Tibial artery (tissue), 4 donors: ENCODE results near the gene TBL1X.

Source experiments
- DNase-seq, 2 donors: peaks; one replicate each; pipeline ENCODE4 v3.0.0-alpha.2; 2019
- H3K27ac ChIP-seq, 2 donors: fragments of 200-600 bp; sonication (generic) in 1 of 2; 1 replicate in 1 of 2; 2 replicates in 1 of 2; pipeline ENCODE4 v1.5.1; 2018 to 2019; ENCODE audit warnings: mild to moderate bottlenecking in 1 of 2
- H3K27me3 ChIP-seq, 2 donors: fragments of 200-600 bp; sonication (generic) in 1 of 2; one replicate each; pipeline versions ENCODE4 v1.5.1 to v1.6.0; 2016 to 2019
- H3K36me3 ChIP-seq, 3 donors: fragments of 200-600 bp; sonication (generic) in 2 of 3; one replicate each; pipeline ENCODE4 v1.5.1; 2016 to 2019; ENCODE audit warnings: mild to moderate bottlenecking in 2 of 3
- H3K4me1 ChIP-seq, 4 donors: fragments of 200-600 bp; sonication (generic) in 2 of 4; 1 replicate in 3 of 4; 2 replicates in 1 of 4; pipeline ENCODE4 v1.5.1; 2016 to 2019
- H3K4me3 ChIP-seq, 2 donors: fragments of 200-600 bp; sonication (generic) in 1 of 2; 1 replicate in 1 of 2; 2 replicates in 1 of 2; pipeline ENCODE4 v1.5.1; 2018 to 2019; ENCODE audit warnings: mild to moderate bottlenecking in 2 of 2
- H3K9me3 ChIP-seq, 3 donors: fragments of 200-600 bp; sonication (generic) in 1 of 3; one replicate each; pipeline ENCODE4 v1.5.1; 2016 to 2019
- intact Hi-C: fragments of 100-400 bp; cut with DNase I; formaldehyde crosslinking; loops from one replicate; pipeline ENCODE4 v1.15.0; 2023; ENCODE audit warnings: low total_unique reads
- TF ChIP-seq, protein P1 (sequence below), 2 experiments: fragments of 200-600 bp in 1 of 2; fragments of 450-650 bp in 1 of 2; IDR thresholded peaks; one replicate each; pipeline ENCODE4 v1.5.1; 2017 to 2019; ENCODE audit warnings: antibody characterized with exemption in 2 of 2, mild to moderate bottlenecking in 1 of 2, moderate library complexity in 1 of 2

The TBL1X gene

DNA sequence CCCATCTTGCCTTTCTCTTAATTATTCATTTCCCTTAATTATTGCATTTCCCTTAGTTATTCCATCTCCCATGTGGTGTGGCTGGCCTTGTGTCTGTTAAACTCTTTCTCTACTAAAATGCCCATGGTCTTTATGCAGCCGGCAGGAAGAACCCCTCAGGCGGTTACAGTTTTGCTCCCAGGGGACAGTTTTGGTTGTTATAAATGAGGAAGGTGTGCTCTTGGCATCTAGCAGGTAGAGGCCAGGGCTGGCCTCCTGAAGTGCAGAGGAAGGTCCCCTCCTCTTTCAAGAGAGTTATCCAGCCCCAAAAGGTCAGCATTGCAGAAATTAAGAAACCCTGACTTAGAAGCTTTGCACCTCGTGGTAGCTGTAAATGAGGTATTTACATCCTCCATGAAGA lies 18.0 kb downstream of the TBL1X start:
- Histone ChIP-seq H3K9me3 (no peaks in the 10 kb centered on the region), H3K27ac (no peak overlapping the region), H3K4me3 (no peak overlapping the region), H3K36me3 (no peaks in the 10 kb centered on the region), H3K27me3 (no peaks in the 10 kb centered on the region), H3K4me1 (peaks cover 0 to 28% (median 0%) of the 10 kb centered on the region in 4 donors)
- TF ChIP-seq, protein P1, sequence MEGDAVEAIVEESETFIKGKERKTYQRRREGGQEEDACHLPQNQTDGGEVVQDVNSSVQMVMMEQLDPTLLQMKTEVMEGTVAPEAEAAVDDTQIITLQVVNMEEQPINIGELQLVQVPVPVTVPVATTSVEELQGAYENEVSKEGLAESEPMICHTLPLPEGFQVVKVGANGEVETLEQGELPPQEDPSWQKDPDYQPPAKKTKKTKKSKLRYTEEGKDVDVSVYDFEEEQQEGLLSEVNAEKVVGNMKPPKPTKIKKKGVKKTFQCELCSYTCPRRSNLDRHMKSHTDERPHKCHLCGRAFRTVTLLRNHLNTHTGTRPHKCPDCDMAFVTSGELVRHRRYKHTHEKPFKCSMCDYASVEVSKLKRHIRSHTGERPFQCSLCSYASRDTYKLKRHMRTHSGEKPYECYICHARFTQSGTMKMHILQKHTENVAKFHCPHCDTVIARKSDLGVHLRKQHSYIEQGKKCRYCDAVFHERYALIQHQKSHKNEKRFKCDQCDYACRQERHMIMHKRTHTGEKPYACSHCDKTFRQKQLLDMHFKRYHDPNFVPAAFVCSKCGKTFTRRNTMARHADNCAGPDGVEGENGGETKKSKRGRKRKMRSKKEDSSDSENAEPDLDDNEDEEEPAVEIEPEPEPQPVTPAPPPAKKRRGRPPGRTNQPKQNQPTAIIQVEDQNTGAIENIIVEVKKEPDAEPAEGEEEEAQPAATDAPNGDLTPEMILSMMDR (IDR thresholded peaks at IDR 0.05) = no peak
- DNase-seq = no peak
- intact Hi-C loops = no loop called here

DNA sequence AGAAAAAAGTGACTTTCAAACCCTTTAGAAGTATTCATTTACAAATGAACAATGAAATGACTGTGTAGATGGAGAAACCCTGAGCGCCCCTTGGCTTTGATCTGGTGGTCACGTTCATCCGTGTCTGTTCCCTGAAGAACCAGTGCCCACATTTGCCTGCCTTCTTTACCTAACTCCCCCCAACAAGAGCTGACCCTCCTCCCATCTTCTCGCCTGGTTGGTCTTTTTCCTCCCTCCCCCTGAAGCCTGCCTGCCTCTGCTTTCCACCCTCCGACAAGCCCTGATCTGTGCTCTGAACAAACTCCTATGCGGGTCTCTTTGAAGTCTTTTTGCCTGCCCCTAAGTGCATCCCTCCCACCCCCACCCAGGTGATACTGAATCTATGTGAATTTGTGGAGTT lies 18.5 kb downstream of the TBL1X start:
- no peaks in the 10 kb centered on the region for H3K36me3 ChIP-seq
- TF ChIP-seq, protein P1 (IDR thresholded peaks at IDR 0.05) = no peak
- DNase-seq = no peak
- no peak overlapping the region for H3K4me3 ChIP-seq
- no peaks in the 10 kb centered on the region for H3K9me3 ChIP-seq
- no peak overlapping the region for H3K27ac ChIP-seq
- H3K4me1 ChIP-seq = peaks cover 0 to 24% (median 0%) of the 10 kb centered on the region in 4 donors
- no peaks in the 10 kb centered on the region for H3K27me3 ChIP-seq
- intact Hi-C loops = no loop called here

DNA sequence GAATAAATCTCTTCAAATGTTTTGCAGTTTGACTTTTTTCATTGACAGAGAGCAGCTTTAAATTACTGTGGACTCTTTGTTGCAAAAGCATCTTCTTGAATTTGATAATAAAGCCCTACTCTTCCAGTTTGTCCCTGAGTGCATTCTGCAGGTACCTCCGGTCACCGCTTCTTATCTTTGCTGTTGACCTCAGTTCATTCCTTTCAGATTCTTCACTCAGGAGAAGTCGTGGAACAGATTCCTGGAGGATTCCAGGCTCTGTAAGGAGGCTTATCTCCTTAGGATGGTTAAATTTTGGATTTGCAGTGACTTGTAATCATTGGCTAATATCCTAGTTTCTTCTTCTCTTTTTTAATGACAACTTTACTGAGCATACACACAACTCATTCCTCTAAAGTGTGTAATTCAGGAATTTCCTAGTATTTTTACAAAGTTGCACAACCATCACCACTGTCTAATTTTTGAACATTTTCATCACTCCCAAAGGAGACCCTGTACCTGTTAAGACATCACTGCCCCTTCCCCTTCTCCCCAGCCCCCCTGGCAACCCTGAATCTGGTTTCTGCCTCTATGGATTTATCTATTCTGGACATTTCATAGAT lies 22.0 kb downstream of the TBL1X start:
- no peak overlapping the region for H3K4me3 ChIP-seq
- intact Hi-C loops = no loop called here
- TF ChIP-seq, protein P1 (IDR thresholded peaks at IDR 0.05) = no peak
- H3K9me3 ChIP-seq = no peaks in the 10 kb centered on the region
- H3K27ac ChIP-seq = no peak overlapping the region
- H3K27me3 ChIP-seq = no peaks in the 10 kb centered on the region
- DNase-seq = no peak
- no peaks in the 10 kb centered on the region for H3K36me3 ChIP-seq
- peaks cover 0 to 19% (median 0%) of the 10 kb centered on the region in 4 donors for H3K4me1 ChIP-seq

DNA sequence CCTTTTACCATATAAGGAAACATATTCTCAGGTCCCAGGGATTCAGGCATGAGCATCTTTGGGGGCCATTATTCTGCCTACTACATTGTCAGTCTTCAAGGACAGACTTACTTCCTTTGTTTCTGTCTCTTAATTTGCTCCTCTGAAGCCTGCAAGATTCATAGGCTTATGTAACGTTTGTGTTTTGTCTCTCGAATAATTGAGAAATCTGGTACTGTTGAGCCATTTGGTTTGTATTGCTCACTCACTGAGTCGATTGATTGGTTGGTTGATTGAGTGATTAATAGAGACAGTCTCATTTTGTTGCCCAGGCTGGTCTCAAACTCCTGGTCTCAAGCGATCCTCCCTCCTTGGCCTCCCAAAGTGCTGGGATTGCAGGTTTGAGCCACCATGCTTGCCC lies 23.7 kb downstream of the TBL1X start:
- intact Hi-C loops = no loop called here

DNA sequence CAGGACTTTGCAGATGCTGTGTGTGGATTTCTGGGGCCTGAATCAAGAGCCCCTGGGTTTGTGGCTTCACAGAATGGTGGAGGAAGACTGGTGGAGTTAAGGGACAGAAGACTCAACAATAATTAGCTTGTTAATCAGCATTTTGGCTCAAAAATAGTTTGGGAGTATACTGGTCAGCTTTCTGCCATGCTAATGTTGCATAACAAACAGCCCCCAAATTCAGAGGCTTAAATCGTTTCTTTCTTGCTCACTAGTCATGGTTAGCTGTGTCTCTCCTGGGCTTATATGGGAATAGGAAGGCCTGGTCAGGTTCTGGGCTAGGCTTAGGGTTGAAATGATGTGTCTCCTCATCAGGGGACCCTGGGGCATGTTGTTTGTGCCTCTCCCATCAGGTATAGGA lies 24.4 kb downstream of the TBL1X start:
- no peaks in the 10 kb centered on the region for H3K9me3 ChIP-seq
- H3K27me3 ChIP-seq = no peaks in the 10 kb centered on the region
- no peak overlapping the region for H3K27ac ChIP-seq
- H3K4me3 ChIP-seq = no peak overlapping the region
- DNase-seq = no peak
- TF ChIP-seq, protein P1 (IDR thresholded peaks at IDR 0.05) = no peak
- H3K36me3 ChIP-seq = no peaks in the 10 kb centered on the region
- intact Hi-C loops = no loop called here
- peaks cover 0 to 9% (median 0%) of the 10 kb centered on the region in 4 donors for H3K4me1 ChIP-seq

More for the DNA sequence above, 23.7 kb downstream of the TBL1X start:
- no peak for DNase-seq
- no peaks in the 10 kb centered on the region for H3K27me3 ChIP-seq
- no peak overlapping the region for H3K4me3 ChIP-seq
- H3K9me3 ChIP-seq = no peaks in the 10 kb centered on the region
- H3K27ac ChIP-seq = no peak overlapping the region
- H3K4me1 ChIP-seq = peaks cover 0 to 9% (median 0%) of the 10 kb centered on the region in 4 donors
- TF ChIP-seq, protein P1 (IDR thresholded peaks at IDR 0.05) = no peak
- H3K36me3 ChIP-seq = no peaks in the 10 kb centered on the region

DNA sequence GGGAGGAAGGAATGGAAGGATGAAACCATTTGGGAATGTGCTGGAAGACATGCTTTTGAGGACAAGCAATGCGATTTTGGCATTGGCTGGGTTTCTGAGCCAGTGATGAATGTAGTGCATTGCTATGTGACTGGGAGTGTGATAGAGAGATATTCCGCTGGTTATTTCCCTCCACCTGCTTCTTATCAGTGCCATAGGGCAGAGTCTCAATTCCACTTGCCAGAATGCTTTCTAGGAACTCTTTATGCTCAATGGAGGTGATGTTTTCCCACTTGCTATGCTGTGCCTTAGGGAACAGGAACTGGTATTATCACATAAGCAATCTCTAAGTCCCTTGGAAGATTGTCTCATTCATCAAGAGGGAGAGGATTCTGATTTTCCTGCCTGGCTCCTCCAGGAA lies 28.0 kb downstream of the TBL1X start:
- no peak overlapping the region for H3K27ac ChIP-seq
- H3K4me3 ChIP-seq = no peak overlapping the region
- H3K27me3 ChIP-seq = no peaks in the 10 kb centered on the region
- DNase-seq = no peak
- H3K4me1 ChIP-seq = peaks cover 0 to 9% (median 0%) of the 10 kb centered on the region in 4 donors
- H3K9me3 ChIP-seq = no peaks in the 10 kb centered on the region
- TF ChIP-seq, protein P1 (IDR thresholded peaks at IDR 0.05) = no peak
- no peaks in the 10 kb centered on the region for H3K36me3 ChIP-seq
- intact Hi-C loops = no loop called here
